Vagina (tissue), 2 donors: ENCODE measurements around the gene KCNQ2. TPM values are rescaled to one million over a fixed set of nuclear protein-coding genes. Genes with fewer than 3 reads are reported as not detected.
"Not testable (repeated sequence)": the region's sequence is repeated elsewhere in the genome, so short reads cannot be mapped to it uniquely, and the experiment has no call there.

Source experiments
- DNase-seq, 2 donors: peaks; one replicate each; pipeline ENCODE4 v3.0.0-alpha.2; 2017; ENCODE audit errors: extremely low spot score in 2 of 2
- H3K27ac ChIP-seq: fragments of 200-600 bp; sonication (generic); one replicate; pipeline ENCODE4 v1.5.1; 2019
- H3K27me3 ChIP-seq: fragments of 200-600 bp; sonication (generic); one replicate; pipeline ENCODE4 v1.5.1; 2019
- H3K36me3 ChIP-seq, 2 donors: fragments of 200-600 bp; sonication (generic); one replicate each; pipeline ENCODE4 v1.5.1; 2017 to 2019
- H3K4me1 ChIP-seq: fragments of 200-600 bp; sonication (generic); one replicate; pipeline ENCODE4 v1.5.1; 2019
- H3K4me3 ChIP-seq, 2 donors: fragments of 200-600 bp; sonication (generic); 1 replicate in 1 of 2; 2 replicates in 1 of 2; pipeline ENCODE4 v1.5.1; 2016 to 2019
- H3K9me3 ChIP-seq: fragments of 200-600 bp; sonication (generic); one replicate; pipeline ENCODE4 v1.5.1; 2019
- CTCF ChIP-seq, 3 experiments: fragments of 450-650 bp in 2 of 3; fragments of 200-600 bp in 1 of 3; sonication (generic) in 1 of 3; IDR thresholded peaks; one replicate each; pipeline ENCODE4 v1.5.1; 2017 to 2019; ENCODE audit warnings: antibody characterized with exemption in 3 of 3, mild to moderate bottlenecking in 2 of 3, moderate library complexity in 2 of 3
- POLR2A ChIP-seq, 2 donors: fragments of 450-650 bp; IDR thresholded peaks; one replicate each; pipeline ENCODE4 v1.6.1; 2017; ENCODE audit warnings: antibody characterized with exemption in 2 of 2, mild to moderate bottlenecking in 2 of 2, moderate library complexity in 2 of 2
- POLR2AphosphoS5 ChIP-seq, 2 donors: sonication (generic); formaldehyde crosslinking; IDR thresholded peaks; one replicate each; pipeline ENCODE4 v1.9.0; 2017; ENCODE audit warnings: antibody characterized with exemption in 2 of 2, mild to moderate bottlenecking in 2 of 2, low read depth in 1 of 2; ENCODE audit not compliant: insufficient read depth in 1 of 2
- intact Hi-C: fragments of 100-400 bp; cut with DNase I; formaldehyde crosslinking; loops from one replicate; pipeline ENCODE4 v1.15.1; 2023
- total RNA-seq: library from RNA; depleted of rRNA; stranded (reverse); fragments of >200 nt; gene quantifications from one replicate; pipeline ENCODE4 v1.2.3, GENCODE V29; 2016

The KCNQ2 gene
- total RNA-seq, 1 donor from 2014 or later, result 1.2 TPM

DNA sequence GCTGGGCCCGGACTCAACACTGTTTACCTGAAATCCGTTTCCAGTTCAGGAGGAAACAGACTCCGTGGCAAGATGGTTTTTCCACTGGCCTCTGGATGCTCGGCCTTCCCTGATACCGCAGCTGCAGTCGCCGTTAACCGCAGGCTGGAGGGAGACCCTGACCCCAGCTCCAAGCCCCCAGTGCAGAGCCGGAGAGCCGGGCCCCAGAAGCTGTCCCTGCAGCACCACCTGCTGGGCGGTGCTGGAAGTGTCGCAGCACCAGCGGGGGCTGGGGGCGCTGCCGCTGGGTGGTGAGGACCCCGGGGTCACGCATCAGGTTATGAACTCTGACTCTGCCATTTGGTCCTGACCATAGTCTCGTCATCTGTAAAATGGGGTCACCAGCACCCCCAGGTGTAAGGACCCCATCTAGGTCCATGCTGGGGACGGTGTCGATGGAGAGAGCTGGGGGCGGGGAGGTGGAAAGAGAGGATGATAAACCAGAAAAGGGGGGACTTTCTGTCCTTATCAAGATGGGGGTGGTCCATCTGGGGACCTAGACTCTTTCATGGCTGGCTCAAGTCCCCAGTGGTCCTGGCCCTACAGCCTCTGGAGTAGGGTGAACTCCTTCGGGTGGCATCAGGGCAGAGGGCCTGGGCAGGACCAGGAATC, 90.5 kb downstream of the KCNQ2 start:
- intact Hi-C loops, result no loop called here
- H3K4me1 ChIP-seq, result no peaks in the 10 kb centered on the region
- no peak for DNase-seq
- peaks cover 3% of the 10 kb centered on the region for H3K9me3 ChIP-seq
- no peak overlapping the region for H3K4me3 ChIP-seq
- H3K27ac ChIP-seq, result no peak overlapping the region
- TF ChIP-seq CTCF (IDR thresholded peaks at IDR 0.05) (peak; percentile 44 to 79 (median 69)), POLR2AphosphoS5 (IDR thresholded peaks at IDR 0.05; ENCODE audit: insufficient read depth in 1 of 2, low read depth in 1 of 2) (no peak), POLR2A (IDR thresholded peaks at IDR 0.05) (no peak)
- no peaks in the 10 kb centered on the region for H3K27me3 ChIP-seq
- no peaks in the 10 kb centered on the region for H3K36me3 ChIP-seq

GRCh38 chr20:63380346-63380870, 92.0 kb downstream of the KCNQ2 start:
- no peak overlapping the region for H3K4me3 ChIP-seq
- no peaks in the 10 kb centered on the region for H3K36me3 ChIP-seq
- H3K9me3 ChIP-seq, result no peaks in the 10 kb centered on the region
- no peak for TF ChIP-seq POLR2AphosphoS5 (IDR thresholded peaks at IDR 0.05; ENCODE audit: insufficient read depth in 1 of 2, low read depth in 1 of 2)
- TF ChIP-seq POLR2A (IDR thresholded peaks at IDR 0.05), result no peak
- no peak for TF ChIP-seq CTCF (IDR thresholded peaks at IDR 0.05)
- no peak overlapping the region for H3K27ac ChIP-seq
- DNase-seq, result no peak
- H3K4me1 ChIP-seq, result no peaks in the 10 kb centered on the region
- intact Hi-C loops, result no loop called here
- H3K27me3 ChIP-seq, result no peaks in the 10 kb centered on the region

- H3K4me3 ChIP-seq, H3K4me1 ChIP-seq, H3K27ac ChIP-seq, H3K9me3 ChIP-seq, H3K36me3 ChIP-seq, H3K27me3 ChIP-seq, DNase-seq: not testable (repeated sequence)
- intact Hi-C loops, result loop anchor here (5.0 kb wide), 1 partner anchor 68 kb away; no protein-coding TSS in a partner anchor
Measured at GRCh38 chr20:63379872-63380271, 92.6 kb downstream of the KCNQ2 start.

GRCh38 chr20:63379296-63379695, 93.2 kb downstream of the KCNQ2 start:
- TF ChIP-seq POLR2AphosphoS5 (IDR thresholded peaks at IDR 0.05; ENCODE audit: insufficient read depth in 1 of 2, low read depth in 1 of 2) (no peak), POLR2A (IDR thresholded peaks at IDR 0.05) (no peak), CTCF (IDR thresholded peaks at IDR 0.05) (no peak)
- no peak for DNase-seq
- H3K36me3 ChIP-seq, result no peaks in the 10 kb centered on the region
- H3K4me1 ChIP-seq, result no peaks in the 10 kb centered on the region
- intact Hi-C loops, result loop anchor here (5.0 kb wide), 1 partner anchor 67 kb away; no protein-coding TSS in a partner anchor
- H3K27me3 ChIP-seq, result no peaks in the 10 kb centered on the region
- no peaks in the 10 kb centered on the region for H3K9me3 ChIP-seq
- H3K4me3 ChIP-seq, result no peak overlapping the region
- H3K27ac ChIP-seq, result no peak overlapping the region

DNA sequence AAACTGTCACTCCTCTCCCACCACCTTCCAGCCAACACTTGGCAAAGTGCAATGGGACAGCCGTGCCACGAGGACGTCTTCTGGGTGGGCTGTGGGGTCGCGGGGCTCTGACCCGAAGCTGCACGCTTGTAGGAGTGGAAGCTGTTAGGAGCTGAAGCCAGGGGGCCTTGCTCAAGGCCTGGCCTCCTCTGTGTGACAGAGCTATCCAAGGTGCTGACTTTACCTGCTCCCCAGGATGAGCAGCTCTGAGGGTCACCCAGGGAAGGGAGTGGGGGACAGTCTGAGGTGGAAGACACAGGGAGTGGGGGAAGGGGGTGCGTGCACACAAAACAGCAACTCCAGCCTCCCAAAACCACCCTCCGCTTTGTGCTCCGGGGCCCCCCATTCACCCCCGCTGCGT, 93.8 kb downstream of the KCNQ2 start:
- Histone ChIP-seq H3K4me1 (no peaks in the 10 kb centered on the region), H3K27ac (no peak overlapping the region), H3K27me3 (no peaks in the 10 kb centered on the region), H3K9me3 (no peaks in the 10 kb centered on the region), H3K36me3 (no peaks in the 10 kb centered on the region), H3K4me3 (no peak overlapping the region)
- no peak for DNase-seq
- intact Hi-C loops, result loop anchor here (5.0 kb wide), 1 partner anchor 66 kb away; no protein-coding TSS in a partner anchor
- TF ChIP-seq POLR2A (IDR thresholded peaks at IDR 0.05) (no peak), CTCF (IDR thresholded peaks at IDR 0.05) (no peak), POLR2AphosphoS5 (IDR thresholded peaks at IDR 0.05; ENCODE audit: insufficient read depth in 1 of 2, low read depth in 1 of 2) (no peak)
